NCI-H128 (cell line): ENCODE measurements around the gene MSMO1.
A peak's percentile ranks its signal among the peaks of the same experiment; 100 is the strongest.
"Not testable (repeated sequence)": the region's sequence is repeated elsewhere in the genome, so short reads cannot be mapped to it uniquely, and the experiment has no call there.

ENCODE experiments used
- DNase-seq: peaks from one replicate; lab custom pipeline; 2025; ENCODE audit not compliant: unreplicated experiment; lab: John Stamatoyannopoulos, UW

The MSMO1 gene

GRCh38 chr4:165324236-165324917 is 3.1 kb upstream of the MSMO1 start:
- no peak for DNase-seq

- DNase-seq: no peak
Observed at GRCh38 chr4:165324918-165325304, 2.6 kb upstream of the MSMO1 start.

- no peak for DNase-seq
Observed at GRCh38 chr4:165325732-165326512, 1.5 kb upstream of the MSMO1 start.

GRCh38 chr4:165326831-165327210 is 648 bp upstream of the MSMO1 start:
- no peak for DNase-seq

DNA sequence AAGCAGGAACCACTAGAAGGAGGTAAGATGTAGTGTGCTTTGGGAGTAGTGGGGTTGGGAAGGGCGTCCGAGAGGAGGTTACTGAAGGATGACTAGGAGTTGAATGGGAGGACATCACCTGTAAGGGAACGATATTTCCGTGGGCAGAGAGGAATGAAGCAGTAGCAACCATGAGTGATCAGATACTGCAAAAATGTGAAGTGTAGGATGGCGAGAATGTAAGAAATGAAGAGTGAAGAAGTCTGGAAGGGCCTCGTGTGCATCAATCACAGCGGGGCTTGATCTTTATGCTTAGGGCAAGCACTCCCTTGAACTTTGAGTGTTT is 594 bp downstream of the MSMO1 start:
- DNase-seq: no peak

DNA sequence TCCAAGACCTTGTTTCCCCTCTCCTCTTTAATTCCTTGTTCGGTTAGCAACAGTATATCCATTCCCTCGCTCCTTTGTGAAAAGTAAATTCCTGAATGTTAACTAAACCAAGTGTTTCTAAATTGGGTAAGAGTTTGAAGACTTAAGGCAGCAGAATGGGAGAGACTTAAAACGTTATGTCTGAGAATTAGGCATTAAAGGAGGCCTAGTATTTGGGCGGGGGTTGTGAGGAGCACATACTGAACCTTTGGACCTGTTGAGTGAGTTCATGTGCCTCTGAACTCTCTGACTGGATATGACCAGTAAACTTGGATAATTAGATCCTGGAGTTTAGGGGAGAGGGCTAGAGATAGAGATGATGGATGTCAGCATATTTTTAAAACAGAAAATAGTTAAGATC is 1.2 kb downstream of the MSMO1 start:
- DNase-seq: no peak

GRCh38 chr4:165330071-165330470 is 2.6 kb downstream of the MSMO1 start:
- no peak for DNase-seq

DNA sequence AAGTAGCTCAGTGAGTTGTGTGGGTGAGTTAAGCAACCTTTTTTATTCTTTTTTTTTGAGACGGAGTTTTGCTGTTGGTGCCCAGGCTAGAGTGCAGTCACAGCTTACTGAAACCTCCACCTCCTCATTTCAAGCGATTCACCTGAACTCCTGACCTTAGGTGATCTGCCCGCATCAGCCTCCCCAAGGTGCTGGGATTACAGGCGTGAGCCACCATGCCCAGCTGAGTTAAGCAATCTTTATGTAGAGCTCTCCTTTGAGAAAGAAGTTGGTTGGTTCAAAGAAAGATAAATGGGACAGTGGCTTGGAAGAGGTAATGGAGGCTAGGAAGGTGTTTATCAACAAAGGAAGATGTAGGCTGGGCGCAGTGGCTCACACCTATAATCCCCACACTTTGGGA is 3.2 kb downstream of the MSMO1 start:
- no peak for DNase-seq

GRCh38 chr4:165331359-165331758 is 3.9 kb downstream of the MSMO1 start:
- DNase-seq: no peak

DNA sequence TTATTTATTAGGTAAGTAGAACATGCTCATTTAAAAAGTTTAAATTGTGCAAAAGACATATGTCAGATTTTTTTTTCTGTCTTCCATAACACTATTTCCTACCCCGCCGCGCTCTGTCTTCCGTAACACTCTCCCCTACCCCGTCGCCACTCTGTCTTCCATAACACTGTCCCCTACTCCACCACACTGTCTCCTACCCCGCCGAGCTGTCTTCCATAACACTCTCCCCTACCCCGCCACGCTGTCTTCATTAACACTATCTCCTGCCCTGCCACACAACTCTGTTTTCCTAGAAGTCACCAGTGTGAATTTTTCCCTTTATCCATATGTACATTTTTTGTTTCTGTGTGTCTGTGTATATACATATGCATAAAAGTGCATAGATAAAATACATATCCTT is 4.4 kb downstream of the MSMO1 start:
- no peak for DNase-seq

DNA sequence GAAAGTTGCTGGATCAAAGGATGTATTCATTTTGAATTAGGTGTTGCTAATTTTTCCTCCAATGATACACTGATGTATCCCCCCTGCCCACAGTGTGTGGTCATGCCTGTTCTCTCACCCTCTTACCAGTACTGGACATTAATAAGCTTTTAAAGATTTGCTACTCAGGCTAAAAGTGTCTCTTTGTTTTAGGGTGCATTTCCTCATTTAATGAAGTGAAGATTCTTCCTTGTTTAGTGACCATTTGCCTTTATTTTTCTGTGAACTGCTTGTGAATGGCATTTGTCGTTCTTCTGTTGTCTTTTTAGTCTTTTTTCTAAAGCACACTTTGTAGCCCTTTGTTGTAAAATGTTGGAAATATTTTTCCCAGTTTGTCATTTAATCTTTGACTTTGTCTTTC is 5.0 kb downstream of the MSMO1 start:
- no peak for DNase-seq

DNA sequence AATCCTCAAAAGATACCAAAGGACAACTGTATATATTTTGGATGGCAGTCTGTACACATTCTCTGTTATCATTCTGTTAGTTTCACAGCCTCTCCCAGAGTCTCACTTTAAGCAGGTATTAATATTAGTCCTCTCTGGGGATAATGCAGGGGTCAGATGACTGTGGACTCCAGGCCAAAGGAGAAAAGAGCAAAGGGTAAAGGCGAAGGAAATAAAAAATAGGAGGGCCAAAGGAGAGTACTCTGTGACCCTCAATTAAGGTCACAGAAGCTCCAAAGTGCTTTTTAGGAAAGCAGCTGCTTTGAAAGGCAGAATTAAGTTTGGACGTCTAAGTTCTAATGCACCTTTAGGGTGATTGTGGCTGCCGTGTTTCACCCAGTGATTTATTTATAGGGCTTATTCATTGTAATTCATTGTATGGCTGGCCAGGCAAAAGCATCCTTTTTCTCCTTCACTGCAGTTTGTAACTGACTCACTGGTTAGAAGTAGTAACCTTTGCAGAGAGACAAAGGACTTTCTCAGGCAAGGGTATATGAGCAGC is 7.8 kb downstream of the MSMO1 start:
- DNase-seq: no peak

DNA sequence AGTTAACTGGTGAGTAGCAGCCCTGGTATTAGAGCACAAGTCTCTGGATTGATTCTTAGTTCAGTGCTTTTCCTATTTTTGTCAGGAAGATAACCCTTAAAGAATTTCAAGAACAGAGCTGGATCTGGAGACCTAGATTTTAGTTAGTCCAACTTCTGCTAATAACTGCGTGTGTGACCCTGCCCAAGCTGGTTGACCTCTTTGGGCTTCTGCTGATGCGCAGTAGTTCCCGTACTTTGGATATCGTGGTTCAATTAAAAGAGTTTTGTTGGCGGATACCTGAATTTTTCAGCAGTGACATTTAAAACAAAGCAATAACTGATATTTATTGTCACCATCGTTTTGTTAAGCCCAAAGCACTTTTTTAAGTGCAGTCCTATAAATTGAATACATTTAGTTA is 9.3 kb downstream of the MSMO1 start:
- DNase-seq: no peak

DNA sequence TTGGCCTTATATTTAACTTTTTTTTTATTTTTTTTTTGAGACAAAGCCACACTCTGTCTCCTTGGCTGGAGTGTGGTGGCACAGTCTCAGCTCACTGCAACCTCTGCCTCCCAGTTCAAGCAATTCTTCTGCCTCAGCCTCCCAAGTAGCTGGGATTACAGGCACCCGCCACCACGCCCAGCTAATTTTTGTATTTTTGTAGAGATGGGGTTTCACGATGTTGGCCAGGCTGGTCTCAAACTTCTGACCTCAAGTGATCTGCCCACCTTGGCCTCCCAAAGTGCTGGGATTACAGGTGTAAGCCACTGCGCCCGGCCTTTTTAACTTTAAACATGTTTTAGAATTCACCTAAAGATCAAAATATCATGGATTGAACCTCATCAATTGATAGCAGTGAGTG is 14.9 kb downstream of the MSMO1 start:
- DNase-seq: not testable (repeated sequence)

GRCh38 chr4:165343353-165344191 is 16.1 kb downstream of the MSMO1 start:
- DNase-seq: peak; percentile 27

DNA sequence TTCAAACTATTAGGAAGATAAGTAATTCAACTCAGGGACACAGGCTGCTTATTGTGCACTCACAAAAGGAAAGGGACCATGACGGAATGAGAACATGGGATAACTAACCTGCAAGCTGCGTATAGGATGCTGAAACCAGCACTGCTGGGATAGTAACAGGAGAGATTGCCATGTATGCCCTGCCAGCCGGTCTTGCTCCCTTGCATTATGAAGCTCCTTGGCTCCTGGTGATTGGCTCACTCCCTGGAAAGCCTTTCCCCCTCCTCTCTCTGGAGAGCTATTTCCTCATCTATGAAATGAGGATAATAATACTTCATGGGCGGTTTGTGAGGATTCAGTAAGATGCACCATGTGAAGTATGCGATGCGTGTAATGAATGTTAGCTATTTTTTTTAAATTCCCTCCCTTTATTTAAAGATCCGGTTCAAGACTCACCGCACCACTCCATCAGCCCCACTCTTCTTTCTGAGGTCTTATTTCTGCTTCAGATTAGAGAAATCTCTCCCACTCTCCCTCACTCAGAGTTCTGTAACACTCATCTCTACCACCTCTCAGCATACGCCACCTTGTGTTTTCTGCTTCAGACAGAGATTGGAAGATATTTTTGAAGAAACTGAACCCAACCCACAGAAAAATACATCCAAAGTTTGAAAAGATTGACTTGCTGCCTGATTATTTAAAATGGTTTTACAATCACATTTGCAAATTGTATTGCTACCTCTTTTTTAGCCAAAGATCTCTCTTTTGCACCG is 18.4 kb downstream of the MSMO1 start:
- DNase-seq: no peak

DNA sequence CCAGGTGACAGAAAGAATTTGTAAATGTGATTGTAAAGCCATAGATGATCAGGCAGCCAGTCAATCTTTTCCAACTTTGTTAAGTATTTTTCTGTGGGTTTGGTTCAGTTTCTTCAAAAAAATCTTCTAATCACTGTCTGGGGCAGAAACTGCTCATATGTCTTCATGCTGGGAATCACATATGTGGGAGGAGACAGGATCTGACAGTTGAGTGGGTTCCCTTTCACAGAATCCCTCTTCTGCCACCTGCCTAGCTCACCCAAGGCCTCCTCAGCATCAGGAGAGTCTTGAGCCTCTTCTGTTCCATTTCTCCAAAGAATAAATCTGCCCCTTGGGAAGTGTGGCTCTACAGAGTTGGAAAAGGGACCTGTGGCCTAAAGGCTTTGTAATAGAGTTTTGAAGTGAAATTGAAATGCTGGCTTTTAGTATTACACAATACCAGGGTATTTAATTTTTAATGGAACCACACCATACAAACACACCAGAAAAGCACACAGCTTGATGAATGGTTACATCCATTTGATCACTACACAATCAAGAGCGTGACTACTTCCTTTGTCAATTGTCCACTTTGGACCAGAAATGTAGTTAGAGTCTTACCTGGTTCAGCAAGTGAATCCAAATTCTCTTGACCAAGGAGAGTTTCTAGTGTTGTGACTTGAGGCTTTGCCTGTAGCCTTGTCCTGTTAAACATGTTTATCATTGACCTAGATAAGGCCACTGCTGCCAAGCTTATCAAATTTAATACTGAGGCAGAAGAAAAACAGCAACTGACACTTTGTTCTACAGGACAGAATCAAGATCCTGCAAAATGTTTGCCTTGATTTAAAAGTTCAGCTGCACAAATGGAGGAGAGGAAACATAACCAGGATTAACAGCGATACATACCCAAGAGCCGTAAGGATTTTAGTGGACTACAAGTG is 20.4 kb downstream of the MSMO1 start:
- DNase-seq: no peak

DNA sequence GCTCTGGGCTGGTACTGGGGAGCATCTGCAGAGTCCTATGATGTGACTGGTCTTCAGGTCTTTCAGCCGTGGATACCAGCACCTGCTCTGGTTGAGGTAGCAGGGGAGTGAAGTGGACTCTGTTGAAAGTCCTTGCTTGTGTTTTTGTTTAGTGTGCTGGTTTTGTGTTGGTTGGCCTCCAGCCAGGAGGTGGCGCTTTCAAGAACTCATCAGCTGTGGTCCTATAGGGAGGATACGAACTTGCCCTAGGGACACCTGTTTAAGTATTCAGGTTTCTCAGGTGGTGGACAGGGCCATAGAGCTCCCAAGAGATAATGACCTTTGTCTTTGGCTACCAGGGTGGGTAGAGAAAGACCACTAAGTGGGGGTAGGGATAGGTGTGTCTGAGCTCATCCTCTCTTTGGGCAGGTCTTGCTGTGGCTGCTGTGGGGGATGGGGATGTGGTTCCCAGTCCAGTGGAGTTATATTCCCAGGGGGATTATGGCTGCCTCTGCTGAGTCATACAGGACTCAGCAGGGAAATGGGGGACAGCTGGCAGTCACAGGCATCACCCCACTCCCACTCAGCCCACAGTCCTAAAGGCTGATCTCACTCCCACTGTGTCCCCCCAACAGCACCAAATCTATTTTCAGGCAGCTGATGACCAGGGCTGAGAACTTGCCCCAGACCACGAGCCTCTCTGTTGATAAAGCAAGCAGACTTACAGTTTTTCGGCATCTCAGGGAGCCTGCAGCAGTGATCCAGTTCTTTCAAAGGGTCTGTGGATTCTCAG is 24.1 kb downstream of the MSMO1 start:
- DNase-seq: no peak

- DNase-seq: peak; percentile 4
Observed at GRCh38 chr4:165355900-165356300, 28.4 kb downstream of the MSMO1 start.
